ENCODE results near the gene ARFIP2.

Gene ARFIP2

GRCh38 chr11:6438979-6439571, 42.1 kb downstream of the ARFIP2 start:
- FAIRE-seq = peak; percentile 74

DNA sequence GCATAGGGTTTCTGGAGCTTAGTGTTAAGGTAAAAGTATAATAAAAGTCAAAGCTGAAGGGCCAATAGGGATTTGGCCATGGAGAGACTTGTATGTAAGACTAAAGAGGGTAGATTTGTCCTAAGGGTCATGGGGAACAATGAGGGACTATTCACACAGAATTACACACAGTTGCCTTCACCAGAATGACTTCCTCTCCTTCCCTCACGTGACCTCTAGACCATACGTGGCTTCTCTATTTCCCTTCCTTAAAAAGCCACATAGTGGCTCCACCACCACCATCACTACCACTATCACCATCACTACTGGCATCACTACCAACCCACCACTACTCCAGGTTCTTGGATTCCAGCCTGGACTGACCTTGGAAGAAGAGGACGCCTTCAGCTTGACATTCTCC, 43.1 kb downstream of the ARFIP2 start:
- no peak for FAIRE-seq

DNA sequence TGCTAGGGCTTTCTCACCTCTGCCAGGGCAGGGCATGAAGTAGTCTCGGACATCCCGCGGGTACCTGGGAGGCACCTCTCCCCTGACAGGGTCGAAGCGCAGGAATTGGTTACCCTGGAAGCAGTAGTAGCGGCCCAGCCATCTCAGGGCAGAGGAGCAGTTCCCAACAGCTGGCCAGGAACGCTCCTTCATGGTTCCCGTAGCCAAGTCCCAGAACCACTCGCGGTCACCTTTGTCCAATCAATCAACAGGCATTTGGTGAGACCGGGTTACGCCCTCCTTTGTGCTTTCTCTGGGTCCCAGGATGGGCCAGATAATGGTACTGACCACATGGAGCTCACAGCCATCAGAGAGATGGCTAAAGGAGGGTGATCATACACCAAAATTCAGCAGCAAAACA, 43.7 kb downstream of the ARFIP2 start:
- FAIRE-seq = no peak

DNA sequence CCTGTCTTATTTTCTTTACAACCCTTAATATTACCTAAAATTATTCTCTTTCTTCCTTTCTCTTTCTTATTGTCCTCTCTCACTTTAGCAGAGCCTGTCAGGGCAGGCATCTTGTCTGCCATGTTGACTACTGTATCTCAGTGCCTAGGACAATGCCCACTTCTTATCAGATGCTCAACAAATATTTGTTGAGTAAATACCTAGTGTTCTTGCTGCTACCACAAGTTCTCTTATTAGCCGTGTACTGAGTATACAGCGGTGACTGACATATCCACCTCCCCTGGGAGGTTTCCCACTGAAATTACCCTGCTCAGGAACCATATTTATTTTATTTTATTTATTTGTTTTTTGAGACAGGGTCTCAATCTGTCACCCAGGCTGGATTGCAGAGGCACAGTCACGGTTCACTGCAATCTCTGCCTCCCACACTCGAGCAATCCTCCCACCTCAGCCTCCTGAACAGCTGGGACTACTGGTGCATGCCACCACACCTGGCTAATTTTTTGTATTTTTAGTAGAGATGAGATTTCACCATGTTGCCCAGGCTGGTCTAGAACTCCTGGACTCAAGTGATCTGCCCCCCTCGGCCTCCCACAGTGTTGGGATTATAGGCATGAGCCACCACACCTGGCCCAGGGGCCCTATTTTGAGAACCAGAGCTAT, 47.0 kb downstream of the ARFIP2 start:
- no peak for FAIRE-seq

DNA sequence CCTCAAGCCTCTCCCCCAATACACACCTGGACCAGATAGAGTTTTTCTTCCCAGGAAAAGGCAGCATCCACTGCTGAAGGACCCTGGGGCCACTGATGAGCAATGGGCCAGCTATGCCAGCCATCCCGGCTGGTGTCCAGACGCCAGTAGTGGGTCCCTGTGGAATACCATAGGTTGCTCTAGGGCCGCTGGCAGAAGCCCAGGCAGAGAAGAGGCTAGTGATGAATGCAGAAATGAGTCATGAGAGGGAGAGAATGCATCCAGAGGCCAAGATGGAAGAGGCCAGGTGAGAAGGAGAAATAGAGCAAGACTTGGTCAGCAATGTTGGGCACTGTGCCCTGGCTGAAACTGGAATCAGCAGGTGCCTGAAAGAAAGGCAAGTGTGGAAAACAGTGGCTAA, 49.3 kb downstream of the ARFIP2 start:
- FAIRE-seq = no peak

DNA sequence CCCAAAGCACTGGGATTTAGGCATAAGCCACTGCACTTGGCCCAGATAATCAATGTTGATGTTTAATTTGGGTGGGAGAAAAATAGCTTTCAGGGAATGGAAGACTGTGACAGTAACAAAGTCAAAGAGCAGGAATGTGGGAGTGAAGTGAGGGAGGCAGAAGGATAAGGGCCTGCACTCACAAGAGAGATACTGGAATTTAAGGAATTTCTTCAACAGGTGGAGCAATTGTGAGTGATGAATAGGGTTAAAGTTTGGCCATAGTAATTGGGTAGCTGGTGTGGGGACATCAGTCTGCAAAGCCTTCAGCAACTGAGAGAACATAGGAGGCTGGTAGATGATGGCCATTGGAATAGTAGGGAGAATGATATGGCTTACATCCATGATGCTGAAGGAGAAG, 53.6 kb downstream of the ARFIP2 start:
- FAIRE-seq = no peak
